Measurements from ENCODE around the gene PRSS21.

Gene PRSS21

GRCh38 chr16:2779978-2780898 lies 36.8 kb upstream of the PRSS21 start:
- no peak for DNase-seq

GRCh38 chr16:2782583-2783351 lies 34.3 kb upstream of the PRSS21 start:
- DNase-seq, result no peak

- no peak for DNase-seq
These were observed 33.3 kb upstream of the PRSS21 start for GRCh38 chr16:2783581-2784357.

GRCh38 chr16:2784358-2785100 lies 32.5 kb upstream of the PRSS21 start:
- no peak for DNase-seq

GRCh38 chr16:2785101-2785991 lies 31.7 kb upstream of the PRSS21 start:
- no peak for DNase-seq

- no peak for DNase-seq
These were observed 30.8 kb upstream of the PRSS21 start for GRCh38 chr16:2786061-2786825.

- no peak for DNase-seq
These were observed 30.2 kb upstream of the PRSS21 start for GRCh38 chr16:2786826-2787151.

GRCh38 chr16:2787406-2787805 lies 29.6 kb upstream of the PRSS21 start, which contains the start of gene PRSS33:
Gene PRSS33 (minus strand): TSS chr16:2787560. CDS start chr16:2786547, 1,013 bp downstream.
- DNase-seq, result no peak

GRCh38 chr16:2787961-2788360 lies 29.1 kb upstream of the PRSS21 start:
- DNase-seq, result no peak

GRCh38 chr16:2790631-2791030 lies 26.4 kb upstream of the PRSS21 start:
- no peak for DNase-seq

- DNase-seq, result no peak
These were observed 25.9 kb upstream of the PRSS21 start for GRCh38 chr16:2791174-2791573.

- no peak for DNase-seq
These were observed 24.1 kb upstream of the PRSS21 start for GRCh38 chr16:2792940-2793339.

GRCh38 chr16:2795395-2796143 lies 21.5 kb upstream of the PRSS21 start:
- no peak for DNase-seq

GRCh38 chr16:2798723-2799204 lies 18.3 kb upstream of the PRSS21 start:
- DNase-seq, result no peak

- DNase-seq, result no peak
These were observed 17.7 kb upstream of the PRSS21 start for GRCh38 chr16:2799205-2799858.

- no peak for DNase-seq
These were observed 17.2 kb upstream of the PRSS21 start for GRCh38 chr16:2799859-2800226.

- DNase-seq, result no peak
These were observed 13.4 kb upstream of the PRSS21 start for GRCh38 chr16:2803545-2804195.

GRCh38 chr16:2804728-2805127 lies 12.3 kb upstream of the PRSS21 start:
- DNase-seq, result no peak

GRCh38 chr16:2806286-2806685 lies 10.8 kb upstream of the PRSS21 start:
- no peak for DNase-seq

Data from effector CD4-positive, alpha-beta T cell (primary cell).